PC-3 (cell line): ENCODE results near the gene GTF2H4. TPM values are rescaled to one million over a fixed set of nuclear protein-coding genes. Genes with fewer than 3 reads are reported as not detected.

Experiments
- ATAC-seq: fragments of 200-7000 bp; cut with Tn5 transposase; 2 replicates; pipeline ENCODE4 v1.9.1; 2020; ENCODE audit warnings: mild to moderate bottlenecking, moderate library complexity
- BruUV-seq: library from RNA; stranded (reverse); fragments of 400-500 nt; replicated peaks from 2 replicates; lab custom pipeline; 2021; lab: Mats Ljungman, UMichigan
- CTCF ChIA-PET: fragments of 300-600 bp; sonication (Branson Sonifier 250); formaldehyde crosslinking; loops from one replicate; lab custom pipeline; 2022; ENCODE audit warnings: antibody characterized with exemption; lab: Charles Lee
- POLR2A ChIA-PET: fragments of 300-600 bp; sonication (Branson Sonifier 250); formaldehyde crosslinking; loops from one replicate; lab custom pipeline; 2022; ENCODE audit warnings: antibody characterized with exemption; ENCODE audit not compliant: unreplicated experiment; lab: Charles Lee
- DNase-seq: peaks from one replicate; pipeline ENCODE4 v3.0.0-alpha.2; 2015
- H2AFZ ChIP-seq: fragments of 300-600 bp; sonication (generic); 2 replicates; pipeline ENCODE4 v1.6.0; 2016; ENCODE audit warnings: antibody characterized with exemption, low read length
- H3F3A ChIP-seq: fragments of 300-600 bp; sonication (generic); one replicate; pipeline ENCODE4 v1.6.0; 2017; ENCODE audit warnings: antibody characterized with exemption, low read length, control low read depth, mild to moderate bottlenecking; ENCODE audit not compliant: unreplicated experiment
- H3K27ac ChIP-seq: fragments of 300-600 bp; sonication (generic); 2 replicates; pipeline ENCODE4 v1.5.1; 2016; ENCODE audit warnings: mild to moderate bottlenecking, low read length
- H3K27me3 ChIP-seq: fragments of 300-600 bp; sonication (generic); 2 replicates; pipeline ENCODE4 v1.6.1; 2016; ENCODE audit warnings: low read length, mixed read lengths
- H3K36me3 ChIP-seq: fragments of 300-600 bp; sonication (generic); 2 replicates; pipeline ENCODE4 v1.6.1; 2016; ENCODE audit warnings: low read depth, mixed run types, low read length, mixed read lengths
- H3K4me1 ChIP-seq: fragments of 300-600 bp; sonication (generic); 2 replicates; pipeline ENCODE4 v1.5.1; 2016; ENCODE audit warnings: low read length; ENCODE audit not compliant: insufficient read depth
- H3K4me2 ChIP-seq: fragments of 300-600 bp; sonication (generic); 2 replicates; pipeline ENCODE4 v1.6.0; 2016; ENCODE audit warnings: low read length
- H3K4me3 ChIP-seq: fragments of 300-600 bp; sonication (generic); 2 replicates; pipeline ENCODE4 v1.5.1; 2016; ENCODE audit warnings: mild to moderate bottlenecking, low read length, mixed read lengths
- H3K79me2 ChIP-seq: fragments of 300-600 bp; sonication (generic); 2 replicates; pipeline ENCODE4 v1.6.1; 2017; ENCODE audit warnings: low read length, mixed read lengths
- H3K9ac ChIP-seq: fragments of 300-600 bp; sonication (generic); 2 replicates; pipeline ENCODE4 v1.6.0; 2016; ENCODE audit warnings: mild to moderate bottlenecking, low read length
- H3K9me2 ChIP-seq: fragments of 300-600 bp; sonication (generic); replicated peaks from 2 replicates; pipeline ENCODE4 v1.6.1; 2016; ENCODE audit warnings: mixed run types, low read length, mixed read lengths
- H3K9me3 ChIP-seq: fragments of 300-600 bp; sonication (generic); 2 replicates; pipeline ENCODE4 v1.6.1; 2016; ENCODE audit warnings: low read length, mixed read lengths
- H4K20me1 ChIP-seq: fragments of 300-600 bp; sonication (generic); 2 replicates; pipeline ENCODE4 v1.6.1; 2016; ENCODE audit warnings: low read length, mixed read lengths
- EZH2 ChIP-seq: fragments of 300-600 bp; sonication (generic); IDR thresholded peaks from one replicate; pipeline ENCODE4 v1.6.1; 2017; ENCODE audit warnings: antibody characterized with exemption, mild to moderate bottlenecking, low read length; ENCODE audit not compliant: unreplicated experiment
- EZH2phosphoT487 ChIP-seq: fragments of 300-600 bp; sonication (generic); IDR thresholded peaks from 2 replicates; pipeline ENCODE4 v1.6.1; 2018; ENCODE audit warnings: mild to moderate bottlenecking, antibody characterized with exemption, low read length, borderline replicate concordance
- intact Hi-C: fragments of 100-400 bp; cut with micrococcal nuclease; formaldehyde crosslinking; loops from 2 replicates; pipeline ENCODE4 v1.9.0; 2023
- total RNA-seq: library from RNA; depleted of rRNA; stranded (reverse); fragments of >200 nt; gene quantifications from 2 replicates; pipeline ENCODE4 v1.2.3, GENCODE V29; 2014
- TF ChIP-seq, protein P1 (sequence below): fragments of 300-600 bp; sonication (generic); conservative IDR thresholded peaks from 2 replicates; pipeline ENCODE4 v1.5.1; 2017; ENCODE audit warnings: antibody characterized with exemption, low read depth, mild to moderate bottlenecking, low read length

Gene GTF2H4
- total RNA-seq, 1 experiment from 2014 or later: 28.7 TPM

DNA sequence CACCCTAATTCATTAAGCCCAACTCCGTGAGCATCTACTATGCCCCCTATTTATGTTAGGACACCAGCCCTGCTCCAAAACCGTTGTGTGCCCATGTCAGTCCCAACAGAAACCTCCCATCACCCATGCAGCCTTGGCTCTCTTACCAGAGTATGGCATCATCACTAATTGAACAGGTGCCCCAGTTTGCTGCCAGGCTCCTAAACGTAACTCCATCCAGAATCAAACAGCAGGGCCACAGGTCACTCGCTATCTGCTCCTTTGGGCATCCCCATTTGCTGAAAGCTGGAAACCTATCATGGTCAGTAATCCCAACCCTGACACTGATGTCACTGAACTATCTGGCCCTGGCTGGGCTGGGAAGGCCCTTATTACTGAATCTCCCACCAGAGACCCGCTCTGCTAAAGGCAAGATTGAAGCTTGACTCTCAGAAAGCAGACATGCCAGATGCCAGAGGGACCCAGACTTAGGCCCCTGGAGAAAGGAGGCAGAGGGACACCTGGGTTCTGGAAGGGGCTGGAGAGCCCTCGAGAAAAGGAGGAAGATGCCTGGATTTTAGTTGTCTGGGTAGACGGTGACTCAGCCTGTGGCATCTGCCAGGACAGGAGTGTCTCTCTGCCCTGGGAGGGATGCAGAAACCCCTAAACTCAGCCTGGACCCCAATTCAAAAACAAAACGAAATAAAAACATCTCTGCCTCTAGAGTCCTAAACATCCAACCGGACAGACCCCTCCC lies 46.8 kb downstream of the GTF2H4 start:
- Histone ChIP-seq H3K36me3 (no peaks in the 10 kb centered on the region), H3K4me1 (peaks cover 17% of the 10 kb centered on the region), H3K4me3 (peak overlapping the region; percentile 64), H3K4me2 (peak overlapping the region; percentile 79), H4K20me1 (no peaks in the 10 kb centered on the region), H3K79me2 (no peaks in the 10 kb centered on the region), H3K9me3 (no peaks in the 10 kb centered on the region), H3K9ac (peak overlapping the region; percentile 53), H3K27me3 (no peaks in the 10 kb centered on the region), H2AFZ (peak overlapping the region; percentile 83), H3F3A (no peaks in the 10 kb centered on the region), H3K9me2 (no peaks in the 10 kb centered on the region), H3K27ac (no peak overlapping the region)
- BruUV-seq: no TSS peak
- peak; percentile 47 for ATAC-seq
- intact Hi-C loops: no loop called here
- ChIA-PET POLR2A (no interaction called here), CTCF (no interaction called here)
- DNase-seq: no peak
- TF ChIP-seq EZH2: no peak
- TF ChIP-seq, protein P1, sequence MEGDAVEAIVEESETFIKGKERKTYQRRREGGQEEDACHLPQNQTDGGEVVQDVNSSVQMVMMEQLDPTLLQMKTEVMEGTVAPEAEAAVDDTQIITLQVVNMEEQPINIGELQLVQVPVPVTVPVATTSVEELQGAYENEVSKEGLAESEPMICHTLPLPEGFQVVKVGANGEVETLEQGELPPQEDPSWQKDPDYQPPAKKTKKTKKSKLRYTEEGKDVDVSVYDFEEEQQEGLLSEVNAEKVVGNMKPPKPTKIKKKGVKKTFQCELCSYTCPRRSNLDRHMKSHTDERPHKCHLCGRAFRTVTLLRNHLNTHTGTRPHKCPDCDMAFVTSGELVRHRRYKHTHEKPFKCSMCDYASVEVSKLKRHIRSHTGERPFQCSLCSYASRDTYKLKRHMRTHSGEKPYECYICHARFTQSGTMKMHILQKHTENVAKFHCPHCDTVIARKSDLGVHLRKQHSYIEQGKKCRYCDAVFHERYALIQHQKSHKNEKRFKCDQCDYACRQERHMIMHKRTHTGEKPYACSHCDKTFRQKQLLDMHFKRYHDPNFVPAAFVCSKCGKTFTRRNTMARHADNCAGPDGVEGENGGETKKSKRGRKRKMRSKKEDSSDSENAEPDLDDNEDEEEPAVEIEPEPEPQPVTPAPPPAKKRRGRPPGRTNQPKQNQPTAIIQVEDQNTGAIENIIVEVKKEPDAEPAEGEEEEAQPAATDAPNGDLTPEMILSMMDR: no peak
- TF ChIP-seq EZH2phosphoT487: no peak

DNA sequence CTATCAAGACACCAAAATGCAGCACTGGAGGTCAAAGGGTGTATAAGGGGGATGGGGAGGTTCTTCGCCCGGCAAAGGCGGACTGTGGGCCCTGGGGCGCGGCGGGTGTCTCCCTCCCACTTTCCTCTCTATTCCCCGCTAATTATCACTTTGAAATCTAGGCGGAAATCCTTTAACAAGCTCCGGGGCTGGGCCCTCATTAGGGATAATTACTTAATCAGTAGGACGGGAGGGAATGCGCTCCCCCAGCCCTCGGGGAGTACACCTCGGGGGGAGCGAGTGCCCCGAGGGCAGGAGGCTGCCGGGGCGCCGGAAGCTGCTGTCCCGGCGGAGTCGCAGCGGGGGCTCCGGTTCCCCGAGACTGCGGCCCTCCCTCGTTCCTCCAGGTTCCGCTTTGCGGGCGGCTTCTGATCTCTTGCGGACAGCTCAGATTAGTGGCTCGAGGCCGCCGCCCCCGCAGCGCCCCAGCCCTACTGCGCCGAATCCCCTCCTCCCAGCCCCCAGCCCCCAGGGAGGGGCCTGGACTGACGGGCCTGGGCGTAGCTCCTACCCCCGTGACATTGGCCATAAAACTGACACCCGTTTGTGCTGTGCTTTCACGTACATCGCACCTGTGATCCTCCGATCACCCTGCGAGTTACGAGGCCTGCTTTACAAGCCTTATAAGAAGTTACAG lies 47.5 kb downstream of the GTF2H4 start:
- Histone ChIP-seq H3K9me2 (no peaks in the 10 kb centered on the region), H3K27me3 (no peaks in the 10 kb centered on the region), H3K4me1 (peaks cover 17% of the 10 kb centered on the region), H3K79me2 (no peaks in the 10 kb centered on the region), H4K20me1 (no peaks in the 10 kb centered on the region), H3K9ac (peak overlapping the region; percentile 53), H3K36me3 (no peaks in the 10 kb centered on the region), H3K4me2 (peak overlapping the region; percentile 79), H3K27ac (no peak overlapping the region), H3K4me3 (peak overlapping the region; percentile 64), H2AFZ (peak overlapping the region; percentile 83), H3F3A (no peaks in the 10 kb centered on the region), H3K9me3 (no peaks in the 10 kb centered on the region)
- TSS peak; percentile 77 for BruUV-seq
- TF ChIP-seq EZH2phosphoT487: no peak
- TF ChIP-seq, protein P1: no peak
- TF ChIP-seq EZH2: no peak
- ChIA-PET CTCF (no interaction called here), POLR2A (interaction anchor here (0.6 to 0.7 kb wide), 2 partner anchors 18 to 115 kb away, joined by 3 read pairs; no protein-coding TSS in a partner anchor)
- DNase-seq (peak; percentile 47), ATAC-seq (peak; percentile 88)
- intact Hi-C loops: no loop called here

DNA sequence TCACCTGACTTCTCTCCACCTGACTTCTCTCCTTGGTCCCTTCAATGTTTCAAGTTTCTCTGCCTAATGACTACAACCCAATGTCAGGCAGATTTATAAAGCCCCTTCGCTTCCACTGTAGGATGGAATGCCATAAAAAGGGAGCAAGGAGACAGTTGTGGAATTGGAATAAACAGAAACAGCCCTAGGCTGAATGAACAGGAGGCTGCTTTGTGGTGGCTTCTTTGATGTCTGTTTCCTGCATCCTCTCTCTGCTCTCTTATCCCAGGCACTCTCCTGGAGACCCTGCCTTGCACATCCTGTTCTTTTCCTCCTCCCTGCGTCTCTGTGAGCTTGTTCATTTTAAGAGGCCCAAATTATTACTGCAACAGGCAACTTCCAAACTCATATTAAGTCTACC lies 49.7 kb downstream of the GTF2H4 start:
- Histone ChIP-seq H4K20me1 (no peaks in the 10 kb centered on the region), H3K27ac (no peak overlapping the region), H3K79me2 (no peaks in the 10 kb centered on the region), H3K9ac (no peak overlapping the region), H3K9me2 (no peaks in the 10 kb centered on the region), H3K9me3 (no peaks in the 10 kb centered on the region), H3K36me3 (no peaks in the 10 kb centered on the region), H3K4me2 (no peak overlapping the region), H3K27me3 (no peaks in the 10 kb centered on the region), H2AFZ (no peak overlapping the region), H3K4me1 (peaks cover 17% of the 10 kb centered on the region), H3F3A (no peaks in the 10 kb centered on the region), H3K4me3 (no peak overlapping the region)
- no peak for TF ChIP-seq EZH2
- TF ChIP-seq EZH2phosphoT487: no peak
- intact Hi-C loops: no loop called here
- ATAC-seq: no peak
- no TSS peak for BruUV-seq
- ChIA-PET POLR2A (no interaction called here), CTCF (no interaction called here)
- no peak for DNase-seq
